GM13977 (cell line): Measurements from ENCODE around the gene KIF22.

ENCODE experiments used
- DNase-seq: peaks from one replicate; pipeline ENCODE4 v3.0.0; 2012; ENCODE audit warnings: low spot score
- CTCF ChIP-seq: IDR thresholded peaks from 2 replicates; pipeline ENCODE4 v1.5.1; 2012; ENCODE audit warnings: mild to moderate bottlenecking, control low read depth; ENCODE audit not compliant: insufficient read depth; ENCODE audit errors: extremely low read depth, missing control alignments
- in situ Hi-C: fragments of 300-500 bp; cut with MboI; formaldehyde crosslinking; loops from one replicate; pipeline ENCODE4 v1.12.0; 2022; ENCODE audit warnings: low sequenced_read_pairs, low pct_unique_long_range_greater_than_20kb, mixed read lengths, inconsistent platforms; ENCODE audit not compliant: unreplicated experiment

Gene KIF22

GRCh38 chr16:29835926-29836325, 45.4 kb downstream of the KIF22 start:
- no peak for TF ChIP-seq CTCF
- DNase-seq: no peak
- in situ Hi-C loops: no loop called here

- no peak for DNase-seq
- no peak for TF ChIP-seq CTCF
- in situ Hi-C loops: no loop called here
Measured at GRCh38 chr16:29836623-29837022, 46.1 kb downstream of the KIF22 start.

GRCh38 chr16:29837841-29838240, 47.3 kb downstream of the KIF22 start:
- TF ChIP-seq CTCF: no peak
- in situ Hi-C loops: no loop called here
- DNase-seq: no peak

- in situ Hi-C loops: no loop called here
- no peak for TF ChIP-seq CTCF
- DNase-seq: no peak
Measured at GRCh38 chr16:29839822-29840221, 49.3 kb downstream of the KIF22 start.

GRCh38 chr16:29840240-29840639, 49.7 kb downstream of the KIF22 start:
- no peak for DNase-seq
- in situ Hi-C loops: no loop called here
- TF ChIP-seq CTCF: no peak

- in situ Hi-C loops: no loop called here
- DNase-seq: no peak
- no peak for TF ChIP-seq CTCF
Measured at GRCh38 chr16:29841631-29842030, 51.1 kb downstream of the KIF22 start.
